SJCRH30 (cell line): ENCODE data around the gene VPS13C. TPM values are rescaled to one million over a fixed set of nuclear protein-coding genes. Genes with fewer than 3 reads are reported as not detected.

ENCODE experiments used
- DNase-seq, 2 experiments: peaks; one replicate each; pipeline ENCODE4 v3.0.0-alpha.2; 2015 to 2020
- H3K27ac ChIP-seq: fragments of 250-450 bp; sonication (Bioruptor Pico); 2 replicates; pipeline ENCODE4 v1.5.1; 2020; ENCODE audit warnings: mild to moderate bottlenecking, moderate library complexity
- H3K27me3 ChIP-seq: fragments of 250-450 bp; sonication (Bioruptor Pico); 2 replicates; pipeline ENCODE4 v1.5.1; 2020; ENCODE audit warnings: mild to moderate bottlenecking, moderate library complexity
- H3K36me3 ChIP-seq: fragments of 250-450 bp; sonication (Bioruptor Pico); 2 replicates; pipeline ENCODE4 v1.5.1; 2020; ENCODE audit warnings: mild to moderate bottlenecking, moderate library complexity
- H3K4me1 ChIP-seq: fragments of 250-450 bp; sonication (Bioruptor Pico); 2 replicates; pipeline ENCODE4 v1.5.1; 2020; ENCODE audit warnings: mild to moderate bottlenecking, moderate library complexity
- H3K4me3 ChIP-seq: fragments of 250-450 bp; sonication (Bioruptor Pico); 2 replicates; pipeline ENCODE4 v1.5.1; 2020; ENCODE audit warnings: mild to moderate bottlenecking, moderate library complexity
- H3K9me3 ChIP-seq: fragments of 250-450 bp; sonication (Bioruptor Pico); replicated peaks from 2 replicates; pipeline ENCODE4 v1.5.1; 2020; ENCODE audit warnings: mild to moderate bottlenecking, moderate library complexity
- total RNA-seq: library from RNA; depleted of rRNA; stranded (reverse); fragments of >200 nt; shearing (Covaris generic); gene quantifications from 2 replicates; pipeline ENCODE4 v1.2.3, GENCODE V29; 2014

Gene VPS13C
- total RNA-seq, 1 experiment from 2014 or later, result 35.5 TPM

GRCh38 chr15:61974118-61974517, 86.1 kb downstream of the VPS13C start:
- no peaks in the 10 kb centered on the region for H3K4me1 ChIP-seq
- peaks cover 12% of the 10 kb centered on the region for H3K36me3 ChIP-seq
- DNase-seq, result no peak
- H3K9me3 ChIP-seq, result no peaks in the 10 kb centered on the region
- no peaks in the 10 kb centered on the region for H3K27me3 ChIP-seq
- no peak overlapping the region for H3K27ac ChIP-seq
- H3K4me3 ChIP-seq, result no peak overlapping the region

GRCh38 chr15:61951949-61952348, 108.3 kb downstream of the VPS13C start:
- Histone ChIP-seq H3K27me3 (no peaks in the 10 kb centered on the region), H3K4me1 (no peaks in the 10 kb centered on the region), H3K27ac (no peak overlapping the region), H3K4me3 (no peak overlapping the region), H3K36me3 (peaks cover 28% of the 10 kb centered on the region; the same call in 1 of the 2 replicates), H3K9me3 (no peaks in the 10 kb centered on the region)
- no peak for DNase-seq

GRCh38 chr15:61946778-61947177, 113.5 kb downstream of the VPS13C start:
- H3K36me3 ChIP-seq, result peaks cover 26% of the 10 kb centered on the region
- H3K4me1 ChIP-seq, result no peaks in the 10 kb centered on the region
- no peak for DNase-seq
- no peaks in the 10 kb centered on the region for H3K27me3 ChIP-seq
- no peaks in the 10 kb centered on the region; the same call in 1 of the 2 replicates for H3K9me3 ChIP-seq
- no peak overlapping the region for H3K4me3 ChIP-seq
- no peak overlapping the region for H3K27ac ChIP-seq

- Histone ChIP-seq H3K36me3 (peaks cover 28% of the 10 kb centered on the region), H3K9me3 (no peaks in the 10 kb centered on the region; the same call in 1 of the 2 replicates), H3K27ac (no peak overlapping the region), H3K4me1 (no peaks in the 10 kb centered on the region), H3K27me3 (no peaks in the 10 kb centered on the region), H3K4me3 (no peak overlapping the region)
- DNase-seq, result no peak
Observed at GRCh38 chr15:61943992-61944391, 116.3 kb downstream of the VPS13C start.

- Histone ChIP-seq H3K27me3 (no peaks in the 10 kb centered on the region), H3K36me3 (peaks cover 11% of the 10 kb centered on the region), H3K4me3 (no peak overlapping the region), H3K4me1 (no peaks in the 10 kb centered on the region), H3K9me3 (no peaks in the 10 kb centered on the region; the same call in 1 of the 2 replicates), H3K27ac (no peak overlapping the region)
- DNase-seq, result no peak
Observed at GRCh38 chr15:61938249-61938648, 122.0 kb downstream of the VPS13C start.

GRCh38 chr15:61936528-61937195, 123.6 kb downstream of the VPS13C start:
- Histone ChIP-seq H3K4me3 (no peak overlapping the region), H3K4me1 (no peaks in the 10 kb centered on the region), H3K27ac (no peak overlapping the region), H3K27me3 (no peaks in the 10 kb centered on the region), H3K36me3 (peaks cover 12% of the 10 kb centered on the region), H3K9me3 (no peaks in the 10 kb centered on the region)
- no peak for DNase-seq

GRCh38 chr15:61935493-61935892, 124.8 kb downstream of the VPS13C start:
- Histone ChIP-seq H3K4me1 (no peaks in the 10 kb centered on the region), H3K27me3 (no peaks in the 10 kb centered on the region), H3K4me3 (no peak overlapping the region), H3K9me3 (no peaks in the 10 kb centered on the region), H3K27ac (no peak overlapping the region), H3K36me3 (peaks cover 8% of the 10 kb centered on the region)
- DNase-seq, result no peak

- DNase-seq, result no peak
- Histone ChIP-seq H3K4me1 (no peaks in the 10 kb centered on the region), H3K36me3 (peaks cover 15% of the 10 kb centered on the region), H3K27me3 (no peaks in the 10 kb centered on the region), H3K4me3 (no peak overlapping the region), H3K27ac (no peak overlapping the region), H3K9me3 (no peaks in the 10 kb centered on the region)
Observed at GRCh38 chr15:61929452-61929851, 130.8 kb downstream of the VPS13C start.

- Histone ChIP-seq H3K36me3 (peaks cover 17% of the 10 kb centered on the region), H3K27me3 (no peaks in the 10 kb centered on the region), H3K9me3 (no peaks in the 10 kb centered on the region), H3K4me3 (no peak overlapping the region), H3K27ac (no peak overlapping the region), H3K4me1 (no peaks in the 10 kb centered on the region)
- no peak for DNase-seq
Observed at GRCh38 chr15:61923173-61923572, 137.1 kb downstream of the VPS13C start.

- H3K4me1 ChIP-seq, result peaks cover 2% of the 10 kb centered on the region
- no peaks in the 10 kb centered on the region for H3K27me3 ChIP-seq
- peaks cover 25% of the 10 kb centered on the region for H3K36me3 ChIP-seq
- H3K9me3 ChIP-seq, result no peaks in the 10 kb centered on the region
- H3K27ac ChIP-seq, result no peak overlapping the region
- no peak for DNase-seq
- no peak overlapping the region for H3K4me3 ChIP-seq
Observed at GRCh38 chr15:61921093-61921492, 139.2 kb downstream of the VPS13C start.

- DNase-seq, result no peak
- Histone ChIP-seq H3K27me3 (no peaks in the 10 kb centered on the region), H3K4me1 (peaks cover 5% of the 10 kb centered on the region), H3K4me3 (no peak overlapping the region), H3K9me3 (no peaks in the 10 kb centered on the region), H3K27ac (no peak overlapping the region), H3K36me3 (peaks cover 49% of the 10 kb centered on the region)
Observed at GRCh38 chr15:61917457-61917856, 142.8 kb downstream of the VPS13C start.

GRCh38 chr15:61916104-61916503, 144.1 kb downstream of the VPS13C start:
- Histone ChIP-seq H3K27me3 (no peaks in the 10 kb centered on the region), H3K4me3 (no peak overlapping the region), H3K36me3 (peaks cover 48% of the 10 kb centered on the region), H3K4me1 (peaks cover 5% of the 10 kb centered on the region), H3K9me3 (no peaks in the 10 kb centered on the region), H3K27ac (peak overlapping the region; percentile 29)
- DNase-seq, result peak in 1 of 2 experiments; percentile 42

GRCh38 chr15:61915640-61916039, 144.6 kb downstream of the VPS13C start:
- Histone ChIP-seq H3K36me3 (peaks cover 46% of the 10 kb centered on the region), H3K4me3 (no peak overlapping the region), H3K27ac (peak overlapping the region; percentile 29; the same call in 1 of the 2 replicates), H3K4me1 (peaks cover 5% of the 10 kb centered on the region), H3K9me3 (no peaks in the 10 kb centered on the region), H3K27me3 (no peaks in the 10 kb centered on the region)
- DNase-seq, result no peak

GRCh38 chr15:61910839-61911369, 149.3 kb downstream of the VPS13C start:
- DNase-seq, result peak; percentile 5 to 43
- H3K27me3 ChIP-seq, result no peaks in the 10 kb centered on the region
- no peaks in the 10 kb centered on the region for H3K9me3 ChIP-seq
- H3K27ac ChIP-seq, result no peak overlapping the region
- peaks cover 1% of the 10 kb centered on the region for H3K4me1 ChIP-seq
- no peak overlapping the region for H3K4me3 ChIP-seq
- peaks cover 46% of the 10 kb centered on the region for H3K36me3 ChIP-seq

- Histone ChIP-seq H3K27me3 (no peaks in the 10 kb centered on the region), H3K4me3 (no peak overlapping the region), H3K4me1 (no peaks in the 10 kb centered on the region; the same call in 1 of the 2 replicates), H3K27ac (no peak overlapping the region), H3K36me3 (peaks cover 36% of the 10 kb centered on the region), H3K9me3 (no peaks in the 10 kb centered on the region)
- no peak for DNase-seq
Observed at GRCh38 chr15:61908241-61908640, 152.0 kb downstream of the VPS13C start.

- Histone ChIP-seq H3K4me1 (no peaks in the 10 kb centered on the region; the same call in 1 of the 2 replicates), H3K27ac (no peak overlapping the region), H3K4me3 (no peak overlapping the region), H3K36me3 (peaks cover 35% of the 10 kb centered on the region), H3K9me3 (no peaks in the 10 kb centered on the region), H3K27me3 (no peaks in the 10 kb centered on the region)
- DNase-seq, result peak in 1 of 2 experiments; percentile 6
Observed at GRCh38 chr15:61907753-61908086, 152.5 kb downstream of the VPS13C start.
